ENCODE results near the gene ANXA9.

ANXA9 gene

GRCh38 chr1:151005729-151006319 is 23.7 kb downstream of the ANXA9 start:
- no peak for DNase-seq

GRCh38 chr1:151006327-151007052 is 24.4 kb downstream of the ANXA9 start, which contains the start of gene MINDY1:
TSS of gene MINDY1 (minus strand) at chr1:151006902. CDS start at chr1:151002617, 4,285 bp downstream.
- peak; percentile 63 for DNase-seq

GRCh38 chr1:151007853-151008243 is 25.8 kb downstream of the ANXA9 start:
- no peak for DNase-seq

GRCh38 chr1:151008244-151009205 is 26.4 kb downstream of the ANXA9 start, which contains the start of gene PRUNE1:
TSS of gene PRUNE1 (plus strand) at chr1:151008449. CDS start at chr1:151008633, 184 bp downstream.
- peak; percentile 97 for DNase-seq

GRCh38 chr1:151009206-151009587 is 27.1 kb downstream of the ANXA9 start:
- DNase-seq: no peak

- DNase-seq: no peak
These were observed 27.7 kb downstream of the ANXA9 start for GRCh38 chr1:151009674-151010345.

- no peak for DNase-seq
These were observed 28.2 kb downstream of the ANXA9 start for GRCh38 chr1:151010346-151010726.

GRCh38 chr1:151011154-151011850 is 29.2 kb downstream of the ANXA9 start:
- no peak for DNase-seq

- no peak for DNase-seq
These were observed 30.8 kb downstream of the ANXA9 start for GRCh38 chr1:151012684-151013471.

GRCh38 chr1:151013518-151013917 is 31.4 kb downstream of the ANXA9 start:
- DNase-seq: no peak

- DNase-seq: peak; percentile 60
These were observed 42.6 kb downstream of the ANXA9 start for GRCh38 chr1:151024540-151025146.

- no peak for DNase-seq
These were observed 44.4 kb downstream of the ANXA9 start for GRCh38 chr1:151026460-151026859.

GRCh38 chr1:151032164-151032563 is 50.1 kb downstream of the ANXA9 start:
- DNase-seq: no peak

- DNase-seq: no peak
These were observed 53.1 kb downstream of the ANXA9 start for GRCh38 chr1:151035167-151035566.

- DNase-seq: no peak
These were observed 54.3 kb downstream of the ANXA9 start, which contains the start of gene BNIPL for GRCh38 chr1:151036356-151036755. TSS of gene BNIPL (plus strand) at chr1:151036586. CDS start at chr1:151036726, 140 bp downstream.

- no peak for DNase-seq
These were observed 54.9 kb downstream of the ANXA9 start for GRCh38 chr1:151037032-151037431.

GRCh38 chr1:151039521-151039920 is 57.4 kb downstream of the ANXA9 start:
- DNase-seq: no peak

- no peak for DNase-seq
These were observed 61.1 kb downstream of the ANXA9 start for GRCh38 chr1:151043163-151043562.

Measured in NCI-H1105 (cell line).